CD4-positive, alpha-beta T cell treated with Interferon gamma for 1 hour (primary cell): ENCODE results near the gene PPID.
"Not testable (repeated sequence)": the region's sequence is repeated elsewhere in the genome, so short reads cannot be mapped to it uniquely, and the experiment has no call there.

Experiments
- DNase-seq: peaks from one replicate; pipeline ENCODE4 v3.0.0-alpha.2; 2020

PPID gene

GRCh38 chr4:158664806-158665205 is 58.4 kb downstream of the PPID start:
- DNase-seq = no peak

GRCh38 chr4:158663707-158664625 is 59.2 kb downstream of the PPID start:
- DNase-seq = not testable (repeated sequence)

GRCh38 chr4:158663255-158663654 is 59.9 kb downstream of the PPID start:
- DNase-seq = not testable (repeated sequence)
